GM20000 (cell line): Measurements from ENCODE around the gene CRTC3.
"Not testable (repeated sequence)": the region's sequence is repeated elsewhere in the genome, so short reads cannot be mapped to it uniquely, and the experiment has no call there.

Experiments
- DNase-seq: peaks from one replicate; pipeline ENCODE4 v3.0.0; 2012; ENCODE audit warnings: low spot score
- CTCF ChIP-seq: IDR thresholded peaks from 2 replicates; pipeline ENCODE4 v1.5.1; 2012; ENCODE audit warnings: mild to moderate bottlenecking, control low read depth; ENCODE audit errors: extremely low read depth, missing control alignments

The CRTC3 gene

GRCh38 chr15:90625037-90625436, 95.3 kb downstream of the CRTC3 start:
- TF ChIP-seq CTCF = no peak
- DNase-seq = no peak

GRCh38 chr15:90629217-90629616, 99.5 kb downstream of the CRTC3 start:
- TF ChIP-seq CTCF = no peak
- DNase-seq = no peak

GRCh38 chr15:90633360-90633759, 103.6 kb downstream of the CRTC3 start:
- no peak for DNase-seq
- TF ChIP-seq CTCF = no peak

GRCh38 chr15:90636993-90637392, 107.3 kb downstream of the CRTC3 start:
- DNase-seq = not testable (repeated sequence)

GRCh38 chr15:90637693-90638092, 108.0 kb downstream of the CRTC3 start:
- TF ChIP-seq CTCF = no peak
- no peak for DNase-seq

- DNase-seq = no peak
- TF ChIP-seq CTCF = no peak
These were observed 108.5 kb downstream of the CRTC3 start for GRCh38 chr15:90638201-90638691.

- no peak for DNase-seq
These were observed 109.2 kb downstream of the CRTC3 start for GRCh38 chr15:90638963-90639362.

GRCh38 chr15:90640862-90641261, 111.1 kb downstream of the CRTC3 start:
- no peak for DNase-seq
- TF ChIP-seq CTCF = no peak

More at GRCh38 chr15:90638963-90639362, 109.2 kb downstream of the CRTC3 start:
- TF ChIP-seq CTCF = no peak
